Ishikawa (cell line): Measurements from ENCODE around the gene ISM2.

Experiments
- CEBPB ChIP-seq: IDR thresholded peaks from 2 replicates; pipeline ENCODE4 v1.6.1; 2012
- CREB1 ChIP-seq: IDR thresholded peaks from 2 replicates; pipeline ENCODE4 v1.6.1; 2012; ENCODE audit warnings: low read depth
- EGR1 ChIP-seq: IDR thresholded peaks from 2 replicates; pipeline ENCODE4 v1.6.1; 2012
- EP300 ChIP-seq: IDR thresholded peaks from 2 replicates; pipeline ENCODE4 v1.6.1; 2012; ENCODE audit warnings: borderline replicate concordance
- FOXM1 ChIP-seq: IDR thresholded peaks from 2 replicates; pipeline ENCODE4 v1.6.1; 2012; ENCODE audit warnings: low read depth, borderline replicate concordance
- MAX ChIP-seq: IDR thresholded peaks from 2 replicates; pipeline ENCODE4 v1.6.1; 2012
- NFIC ChIP-seq: IDR thresholded peaks from 2 replicates; pipeline ENCODE4 v1.6.1; 2012
- REST ChIP-seq: IDR thresholded peaks from 2 replicates; pipeline ENCODE4 v1.6.1; 2012; ENCODE audit warnings: low read depth, mild to moderate bottlenecking
- TAF1 ChIP-seq: IDR thresholded peaks from 2 replicates; pipeline ENCODE4 v1.6.1; 2012; ENCODE audit warnings: low read depth, mild to moderate bottlenecking
- TEAD4 ChIP-seq: IDR thresholded peaks from 2 replicates; pipeline ENCODE4 v1.6.1; 2012
- USF1 ChIP-seq: IDR thresholded peaks from 2 replicates; pipeline ENCODE4 v1.6.1; 2012
- YY1 ChIP-seq: IDR thresholded peaks from 2 replicates; pipeline ENCODE4 v1.6.1; 2012; ENCODE audit warnings: low read depth
- ZBTB7A ChIP-seq: IDR thresholded peaks from 2 replicates; pipeline ENCODE4 v1.6.1; 2012; ENCODE audit warnings: low read depth

ISM2 gene

GRCh38 chr14:77505031-77505430, 6.4 kb upstream of the ISM2 start:
- no peak for TF ChIP-seq REST
- TF ChIP-seq FOXM1: no peak

GRCh38 chr14:77503138-77503537, 4.5 kb upstream of the ISM2 start:
- TF ChIP-seq TAF1: no peak
- no peak for TF ChIP-seq EP300
- no peak for TF ChIP-seq EGR1
- TF ChIP-seq ZBTB7A: no peak
- TF ChIP-seq FOXM1: no peak
- TF ChIP-seq TEAD4: no peak
- TF ChIP-seq CREB1: no peak
- TF ChIP-seq REST: no peak

- TF ChIP-seq CREB1 (no peak), YY1 (no peak), CEBPB (no peak), TEAD4 (no peak), FOXM1 (no peak), REST (no peak), EGR1 (no peak), ZBTB7A (no peak), EP300 (no peak)
Measured at GRCh38 chr14:77502109-77502782, 3.6 kb upstream of the ISM2 start.

- peak; percentile 21 for TF ChIP-seq MAX
- TF ChIP-seq TAF1: 0 out of 2 replicates have a peak, but pooled peaks have one; percentile 8
- no peak for TF ChIP-seq CEBPB
- TF ChIP-seq EGR1: peak; percentile 22; the same call in 1 of the 2 replicates
- TF ChIP-seq EP300: no peak
- no peak for TF ChIP-seq NFIC
- TF ChIP-seq USF1: no peak
- no peak for TF ChIP-seq REST
- no peak for TF ChIP-seq CREB1
Measured at GRCh38 chr14:77498984-77499527, 440 bp upstream of the ISM2 start.
